Vagina (tissue), 2 donors: ENCODE data around the gene SART3. TPM values are rescaled to one million over a fixed set of nuclear protein-coding genes. Genes with fewer than 3 reads are reported as not detected.
"Not testable (repeated sequence)": the region's sequence is repeated elsewhere in the genome, so short reads cannot be mapped to it uniquely, and the experiment has no call there.

Source experiments
- DNase-seq, 2 donors: peaks; one replicate each; pipeline ENCODE4 v3.0.0-alpha.2; 2017; ENCODE audit errors: extremely low spot score in 2 of 2
- H3K27ac ChIP-seq: fragments of 200-600 bp; sonication (generic); one replicate; pipeline ENCODE4 v1.5.1; 2019
- H3K27me3 ChIP-seq: fragments of 200-600 bp; sonication (generic); one replicate; pipeline ENCODE4 v1.5.1; 2019
- H3K36me3 ChIP-seq, 2 donors: fragments of 200-600 bp; sonication (generic); one replicate each; pipeline ENCODE4 v1.5.1; 2017 to 2019
- H3K4me1 ChIP-seq: fragments of 200-600 bp; sonication (generic); one replicate; pipeline ENCODE4 v1.5.1; 2019
- H3K4me3 ChIP-seq, 2 donors: fragments of 200-600 bp; sonication (generic); 1 replicate in 1 of 2; 2 replicates in 1 of 2; pipeline ENCODE4 v1.5.1; 2016 to 2019
- H3K9me3 ChIP-seq: fragments of 200-600 bp; sonication (generic); one replicate; pipeline ENCODE4 v1.5.1; 2019
- CTCF ChIP-seq, 3 experiments: fragments of 450-650 bp in 2 of 3; fragments of 200-600 bp in 1 of 3; sonication (generic) in 1 of 3; IDR thresholded peaks; one replicate each; pipeline ENCODE4 v1.5.1; 2017 to 2019; ENCODE audit warnings: antibody characterized with exemption in 3 of 3, mild to moderate bottlenecking in 2 of 3, moderate library complexity in 2 of 3
- POLR2A ChIP-seq, 2 donors: fragments of 450-650 bp; IDR thresholded peaks; one replicate each; pipeline ENCODE4 v1.6.1; 2017; ENCODE audit warnings: antibody characterized with exemption in 2 of 2, mild to moderate bottlenecking in 2 of 2, moderate library complexity in 2 of 2
- POLR2AphosphoS5 ChIP-seq, 2 donors: sonication (generic); formaldehyde crosslinking; IDR thresholded peaks; one replicate each; pipeline ENCODE4 v1.9.0; 2017; ENCODE audit warnings: antibody characterized with exemption in 2 of 2, mild to moderate bottlenecking in 2 of 2, low read depth in 1 of 2; ENCODE audit not compliant: insufficient read depth in 1 of 2
- intact Hi-C: fragments of 100-400 bp; cut with DNase I; formaldehyde crosslinking; loops from one replicate; pipeline ENCODE4 v1.15.1; 2023
- total RNA-seq: library from RNA; depleted of rRNA; stranded (reverse); fragments of >200 nt; gene quantifications from one replicate; pipeline ENCODE4 v1.2.3, GENCODE V29; 2016

SART3 gene
- total RNA-seq, 1 donor from 2014 or later: 44.2 TPM

GRCh38 chr12:108561852-108562347 lies 927 bp upstream of the SART3 start:
- no peaks in the 10 kb centered on the region for H3K9me3 ChIP-seq
- peaks cover 0 to 30% of the 10 kb centered on the region in 2 donors for H3K36me3 ChIP-seq
- H3K4me3 ChIP-seq: peak overlapping the region; percentile 64 to 94
- H3K4me1 ChIP-seq: peaks cover 74% of the 10 kb centered on the region
- no peaks in the 10 kb centered on the region for H3K27me3 ChIP-seq
- DNase-seq: no peak
- H3K27ac ChIP-seq: peak overlapping the region; percentile 94
- TF ChIP-seq POLR2AphosphoS5 (IDR thresholded peaks at IDR 0.05; ENCODE audit: insufficient read depth in 1 of 2, low read depth in 1 of 2) (no peak), POLR2A (IDR thresholded peaks at IDR 0.05) (no peak)
- intact Hi-C loops: loop anchor here (2.0 to 10.0 kb wide), 4 partner anchors 57 to 535 kb away; partner anchors contain the start of genes SSH1 and UNG

GRCh38 chr12:108560321-108560721 lies 652 bp downstream of the SART3 start:
- H3K27ac ChIP-seq: peak overlapping the region; percentile 94
- H3K4me1 ChIP-seq: peaks cover 80% of the 10 kb centered on the region
- H3K4me3 ChIP-seq: peak overlapping the region; percentile 64 to 94
- peaks cover 0 to 17% of the 10 kb centered on the region in 2 donors for H3K36me3 ChIP-seq
- H3K9me3 ChIP-seq: no peaks in the 10 kb centered on the region
- TF ChIP-seq POLR2AphosphoS5 (IDR thresholded peaks at IDR 0.05; ENCODE audit: insufficient read depth in 1 of 2, low read depth in 1 of 2) (no peak), CTCF (IDR thresholded peaks at IDR 0.05) (no peak), POLR2A (IDR thresholded peaks at IDR 0.05) (no peak)
- intact Hi-C loops: loop anchor here (5.0 to 10.0 kb wide), 3 partner anchors 242 to 537 kb away; partner anchors contain the start of genes SSH1 and UNG
- no peak for DNase-seq
- no peaks in the 10 kb centered on the region for H3K27me3 ChIP-seq

- no peak for TF ChIP-seq CTCF (IDR thresholded peaks at IDR 0.05)
- TF ChIP-seq POLR2AphosphoS5 (IDR thresholded peaks at IDR 0.05; ENCODE audit: insufficient read depth in 1 of 2, low read depth in 1 of 2): no peak
- TF ChIP-seq POLR2A (IDR thresholded peaks at IDR 0.05): no peak
- H3K9me3 ChIP-seq: no peaks in the 10 kb centered on the region
- intact Hi-C loops: loop anchor here (5.0 to 10.0 kb wide), 3 partner anchors 243 to 538 kb away; partner anchors contain the start of genes SSH1 and UNG
- H3K4me1 ChIP-seq: peaks cover 82% of the 10 kb centered on the region
- no peak for DNase-seq
- peak overlapping the region; percentile 64 to 94 for H3K4me3 ChIP-seq
- no peak overlapping the region for H3K27ac ChIP-seq
- H3K36me3 ChIP-seq: peaks cover 0 to 11% of the 10 kb centered on the region in 2 donors
- H3K27me3 ChIP-seq: no peaks in the 10 kb centered on the region
These were observed 1.2 kb downstream of the SART3 start for GRCh38 chr12:108559748-108560147.

- peaks cover 0 to 5% of the 10 kb centered on the region in 2 donors for H3K36me3 ChIP-seq
- H3K4me3 ChIP-seq: no peak overlapping the region
- H3K27ac ChIP-seq: no peak overlapping the region
- DNase-seq: no peak
- no peaks in the 10 kb centered on the region for H3K9me3 ChIP-seq
- TF ChIP-seq CTCF (IDR thresholded peaks at IDR 0.05) (no peak), POLR2AphosphoS5 (IDR thresholded peaks at IDR 0.05; ENCODE audit: insufficient read depth in 1 of 2, low read depth in 1 of 2) (no peak), POLR2A (IDR thresholded peaks at IDR 0.05) (no peak)
- peaks cover 79% of the 10 kb centered on the region for H3K4me1 ChIP-seq
- intact Hi-C loops: no loop called here
- no peaks in the 10 kb centered on the region for H3K27me3 ChIP-seq
These were observed 1.8 kb downstream of the SART3 start for GRCh38 chr12:108559007-108559655.

- DNase-seq, H3K36me3 ChIP-seq, H3K27ac ChIP-seq, intact Hi-C loops, H3K9me3 ChIP-seq, H3K4me3 ChIP-seq, H3K27me3 ChIP-seq: not testable (repeated sequence)
- H3K4me1 ChIP-seq: peaks cover 86% of the 10 kb centered on the region
These were observed 5.6 kb downstream of the SART3 start for GRCh38 chr12:108555383-108555782.

- no peak for TF ChIP-seq POLR2AphosphoS5 (IDR thresholded peaks at IDR 0.05; ENCODE audit: insufficient read depth in 1 of 2, low read depth in 1 of 2)
- TF ChIP-seq CTCF (IDR thresholded peaks at IDR 0.05): no peak
- no peak for TF ChIP-seq POLR2A (IDR thresholded peaks at IDR 0.05)
- DNase-seq: no peak
- Histone ChIP-seq H3K36me3 (peaks cover 0 to 7% of the 10 kb centered on the region in 2 donors), H3K27ac (no peak overlapping the region), H3K27me3 (no peaks in the 10 kb centered on the region), H3K4me3 (no peak overlapping the region), H3K4me1 (peaks cover 71% of the 10 kb centered on the region), H3K9me3 (no peaks in the 10 kb centered on the region)
- intact Hi-C loops: no loop called here
These were observed 7.2 kb downstream of the SART3 start for GRCh38 chr12:108553799-108554198.
